ENCODE data around the gene UBE2E2.
"Not testable (repeated sequence)": the region's sequence is repeated elsewhere in the genome, so short reads cannot be mapped to it uniquely, and the experiment has no call there.

UBE2E2 gene

GRCh38 chr3:23612296-23612891, 409.3 kb downstream of the UBE2E2 start:
- H3K4me3 ChIP-seq (ENCODE audit: low read depth, low read length), result no peak overlapping the region
- no peak for TF ChIP-seq MAX (IDR thresholded peaks at IDR 0.05; ENCODE audit: low read depth, low read length)
- no peak for TF ChIP-seq POLR2A (IDR thresholded peaks at IDR 0.05; ENCODE audit: extremely low read depth, insufficient read length)
- TF ChIP-seq CTCF (IDR thresholded peaks at IDR 0.05; ENCODE audit: low read depth, low read length), result no peak
- TF ChIP-seq MYC (IDR thresholded peaks at IDR 0.05; ENCODE audit: low read depth, low read length), result no peak
- DNase-seq (ENCODE audit: low read depth), result no peak

GRCh38 chr3:23615068-23615467, 411.9 kb downstream of the UBE2E2 start:
- TF ChIP-seq CTCF (IDR thresholded peaks at IDR 0.05; ENCODE audit: low read depth, low read length) (no peak), MAX (IDR thresholded peaks at IDR 0.05; ENCODE audit: low read depth, low read length) (no peak), MYC (IDR thresholded peaks at IDR 0.05; ENCODE audit: low read depth, low read length) (no peak), POLR2A (IDR thresholded peaks at IDR 0.05; ENCODE audit: extremely low read depth, insufficient read length) (no peak)
- no peak overlapping the region for H3K4me3 ChIP-seq (ENCODE audit: low read depth, low read length)
- peak; percentile 6 for DNase-seq (ENCODE audit: low read depth)

GRCh38 chr3:23618475-23618874, 415.3 kb downstream of the UBE2E2 start:
- not testable (repeated sequence) for DNase-seq (ENCODE audit: low read depth); H3K4me3 ChIP-seq (ENCODE audit: low read depth, low read length)

- peak; percentile 6 for DNase-seq (ENCODE audit: low read depth)
- TF ChIP-seq CTCF (IDR thresholded peaks at IDR 0.05; ENCODE audit: low read depth, low read length) (no peak), MYC (IDR thresholded peaks at IDR 0.05; ENCODE audit: low read depth, low read length) (no peak), MAX (IDR thresholded peaks at IDR 0.05; ENCODE audit: low read depth, low read length) (no peak), POLR2A (IDR thresholded peaks at IDR 0.05; ENCODE audit: extremely low read depth, insufficient read length) (no peak)
- no peak overlapping the region for H3K4me3 ChIP-seq (ENCODE audit: low read depth, low read length)
Observed at GRCh38 chr3:23619705-23620637, 416.8 kb downstream of the UBE2E2 start.

GRCh38 chr3:23620638-23621015, 417.5 kb downstream of the UBE2E2 start:
- no peak for TF ChIP-seq MYC (IDR thresholded peaks at IDR 0.05; ENCODE audit: low read depth, low read length)
- no peak for TF ChIP-seq CTCF (IDR thresholded peaks at IDR 0.05; ENCODE audit: low read depth, low read length)
- TF ChIP-seq MAX (IDR thresholded peaks at IDR 0.05; ENCODE audit: low read depth, low read length), result no peak
- TF ChIP-seq POLR2A (IDR thresholded peaks at IDR 0.05; ENCODE audit: extremely low read depth, insufficient read length), result no peak
- DNase-seq (ENCODE audit: low read depth), result no peak

GRCh38 chr3:23623844-23624243, 420.7 kb downstream of the UBE2E2 start:
- no peak for TF ChIP-seq POLR2A (IDR thresholded peaks at IDR 0.05; ENCODE audit: extremely low read depth, insufficient read length)
- no peak for TF ChIP-seq MYC (IDR thresholded peaks at IDR 0.05; ENCODE audit: low read depth, low read length)
- TF ChIP-seq CTCF (IDR thresholded peaks at IDR 0.05; ENCODE audit: low read depth, low read length), result no peak
- TF ChIP-seq MAX (IDR thresholded peaks at IDR 0.05; ENCODE audit: low read depth, low read length), result no peak
- H3K4me3 ChIP-seq (ENCODE audit: low read depth, low read length), result no peak overlapping the region
- no peak for DNase-seq (ENCODE audit: low read depth)

More at GRCh38 chr3:23620638-23621015, 417.5 kb downstream of the UBE2E2 start:
- no peak overlapping the region for H3K4me3 ChIP-seq (ENCODE audit: low read depth, low read length)
